ENCODE results near the gene PDE4B. TPM values are rescaled to one million over a fixed set of nuclear protein-coding genes. Genes with fewer than 3 reads are reported as not detected.

Gene PDE4B
- polyA plus RNA-seq, 1 donor (not counting 4 experiments of a cell fraction or from before 2014, with no cell fraction given) = 0.29 TPM

DNA sequence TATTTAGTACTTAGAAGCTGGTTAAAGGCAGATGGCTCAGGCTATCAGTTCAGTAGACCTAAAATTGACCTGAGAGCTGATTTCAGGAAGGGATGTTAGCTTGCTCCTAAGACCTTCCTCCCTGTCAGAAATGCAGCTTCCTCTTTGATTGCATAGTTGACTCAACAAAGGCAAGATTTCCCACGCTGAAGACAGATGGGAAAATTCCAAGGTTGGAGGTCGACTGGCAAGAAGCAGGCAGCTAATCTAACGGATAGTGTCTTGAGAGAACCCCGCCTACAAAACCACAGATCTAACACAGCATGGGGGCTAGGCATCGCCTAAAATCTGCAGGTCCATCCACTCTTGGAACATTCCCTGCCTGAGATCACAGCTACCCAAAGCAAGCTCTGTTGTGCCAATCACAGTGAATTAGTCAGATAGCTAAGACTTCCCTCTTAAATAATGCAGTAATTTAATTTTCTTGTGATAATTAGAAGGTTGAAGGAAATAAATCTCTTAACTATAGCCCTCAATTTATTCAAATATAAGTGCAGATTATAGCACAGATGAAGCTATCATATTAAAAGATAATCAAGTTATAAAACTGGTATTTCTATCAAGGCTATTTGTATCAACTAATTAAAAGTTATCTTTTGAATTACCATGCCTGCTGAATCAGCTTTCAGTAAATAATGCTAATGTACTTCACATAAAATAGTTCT is 383.5 kb downstream of the PDE4B start:
- FAIRE-seq = no peak

DNA sequence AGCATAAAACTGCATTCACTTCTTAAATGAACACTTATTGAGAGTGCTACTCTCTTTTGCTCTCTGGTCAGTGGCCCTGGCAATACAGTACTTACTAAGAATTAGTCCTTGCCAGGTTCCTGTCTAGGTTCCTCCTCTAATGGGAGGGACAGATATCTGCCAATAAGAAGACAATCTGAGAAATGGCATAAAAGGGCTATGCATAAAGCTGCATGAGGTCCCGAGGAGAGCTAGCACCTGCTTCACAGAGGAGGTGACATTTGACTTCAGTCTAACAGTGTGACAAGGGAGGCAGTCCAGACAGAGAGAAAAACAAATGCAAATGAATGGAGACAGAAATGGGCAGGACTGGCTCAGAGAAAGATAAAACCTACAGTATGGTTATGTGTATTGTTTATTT is 384.1 kb downstream of the PDE4B start:
- Histone ChIP-seq H2AFZ (ENCODE audit: control insufficient read depth, low read length) (no peak overlapping the region), H3K79me2 (ENCODE audit: control insufficient read depth, insufficient read depth, low read length) (no peaks in the 10 kb centered on the region), H3K9ac (ENCODE audit: control insufficient read depth, extremely low read depth, insufficient read depth, low read length) (no peak overlapping the region), H3K4me3 (ENCODE audit: control insufficient read depth in 2 of 3, extremely low read depth in 1 of 3, insufficient read depth in 2 of 3, low read depth in 1 of 3, low read length in 3 of 3) (no peak overlapping the region), H3K36me3 (ENCODE audit: control insufficient read depth in 2 of 2, extremely low read depth in 1 of 2, insufficient read depth in 2 of 2, low read length in 2 of 2) (no peaks in the 10 kb centered on the region), H4K20me1 (ENCODE audit: control insufficient read depth, extremely low read depth, insufficient read depth, low read length) (no peaks in the 10 kb centered on the region), H3K4me1 (ENCODE audit: control insufficient read depth, extremely low read depth, insufficient read depth, low read length) (no peaks in the 10 kb centered on the region), H3K27me3 (ENCODE audit: control insufficient read depth, extremely low read depth, insufficient read depth, low read length) (no peaks in the 10 kb centered on the region), H3K4me2 (ENCODE audit: control insufficient read depth, extremely low read depth, insufficient read depth, low read depth, low read length) (no peak overlapping the region), H3K9me1 (ENCODE audit: control insufficient read depth, extremely low read depth, insufficient read depth, low read length) (no peaks in the 10 kb centered on the region), H3K27ac (ENCODE audit: control insufficient read depth, insufficient read depth, low read length) (no peak overlapping the region), H3K9me3 (ENCODE audit: control insufficient read depth, low read depth, low read length) (no peaks in the 10 kb centered on the region)
- TF ChIP-seq EZH2 (IDR thresholded peaks at IDR 0.05; ENCODE audit: low read length) = no peak
- TF ChIP-seq, protein P1, sequence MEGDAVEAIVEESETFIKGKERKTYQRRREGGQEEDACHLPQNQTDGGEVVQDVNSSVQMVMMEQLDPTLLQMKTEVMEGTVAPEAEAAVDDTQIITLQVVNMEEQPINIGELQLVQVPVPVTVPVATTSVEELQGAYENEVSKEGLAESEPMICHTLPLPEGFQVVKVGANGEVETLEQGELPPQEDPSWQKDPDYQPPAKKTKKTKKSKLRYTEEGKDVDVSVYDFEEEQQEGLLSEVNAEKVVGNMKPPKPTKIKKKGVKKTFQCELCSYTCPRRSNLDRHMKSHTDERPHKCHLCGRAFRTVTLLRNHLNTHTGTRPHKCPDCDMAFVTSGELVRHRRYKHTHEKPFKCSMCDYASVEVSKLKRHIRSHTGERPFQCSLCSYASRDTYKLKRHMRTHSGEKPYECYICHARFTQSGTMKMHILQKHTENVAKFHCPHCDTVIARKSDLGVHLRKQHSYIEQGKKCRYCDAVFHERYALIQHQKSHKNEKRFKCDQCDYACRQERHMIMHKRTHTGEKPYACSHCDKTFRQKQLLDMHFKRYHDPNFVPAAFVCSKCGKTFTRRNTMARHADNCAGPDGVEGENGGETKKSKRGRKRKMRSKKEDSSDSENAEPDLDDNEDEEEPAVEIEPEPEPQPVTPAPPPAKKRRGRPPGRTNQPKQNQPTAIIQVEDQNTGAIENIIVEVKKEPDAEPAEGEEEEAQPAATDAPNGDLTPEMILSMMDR (optimal IDR thresholded peaks at IDR 0.05 in 1 of 3, IDR thresholded peaks at IDR 0.05 in 1 of 3, conservative IDR thresholded peaks at IDR 0.05 in 1 of 3; ENCODE audit: extremely low read depth in 1 of 3, insufficient read depth in 2 of 3, low read length in 3 of 3) = no peak
- DNase-seq (ENCODE audit: low read depth, low spot score) (no peak), FAIRE-seq (no peak)
- dilution Hi-C loops (cut with MboI; ENCODE audit: extremely low pct_ligation_motif_present, low sequenced_read_pairs) = no loop called here

More for the DNA sequence above, 383.5 kb downstream of the PDE4B start:
- Histone ChIP-seq H3K4me1 (ENCODE audit: control insufficient read depth, extremely low read depth, insufficient read depth, low read length) (no peaks in the 10 kb centered on the region), H3K27ac (ENCODE audit: control insufficient read depth, insufficient read depth, low read length) (no peak overlapping the region), H4K20me1 (ENCODE audit: control insufficient read depth, extremely low read depth, insufficient read depth, low read length) (no peaks in the 10 kb centered on the region), H3K27me3 (ENCODE audit: control insufficient read depth, extremely low read depth, insufficient read depth, low read length) (no peaks in the 10 kb centered on the region), H3K9me1 (ENCODE audit: control insufficient read depth, extremely low read depth, insufficient read depth, low read length) (no peaks in the 10 kb centered on the region), H3K4me2 (ENCODE audit: control insufficient read depth, extremely low read depth, insufficient read depth, low read depth, low read length) (no peak overlapping the region), H3K36me3 (ENCODE audit: control insufficient read depth in 2 of 2, extremely low read depth in 1 of 2, insufficient read depth in 2 of 2, low read length in 2 of 2) (no peaks in the 10 kb centered on the region), H3K79me2 (ENCODE audit: control insufficient read depth, insufficient read depth, low read length) (no peaks in the 10 kb centered on the region), H2AFZ (ENCODE audit: control insufficient read depth, low read length) (no peak overlapping the region), H3K9me3 (ENCODE audit: control insufficient read depth, low read depth, low read length) (no peaks in the 10 kb centered on the region), H3K4me3 (ENCODE audit: control insufficient read depth in 2 of 3, extremely low read depth in 1 of 3, insufficient read depth in 2 of 3, low read depth in 1 of 3, low read length in 3 of 3) (no peak overlapping the region), H3K9ac (ENCODE audit: control insufficient read depth, extremely low read depth, insufficient read depth, low read length) (no peak overlapping the region)
- no peak for DNase-seq (ENCODE audit: low read depth, low spot score)
- dilution Hi-C loops (cut with MboI; ENCODE audit: extremely low pct_ligation_motif_present, low sequenced_read_pairs) = no loop called here
- TF ChIP-seq, protein P1 (optimal IDR thresholded peaks at IDR 0.05 in 1 of 3, IDR thresholded peaks at IDR 0.05 in 1 of 3, conservative IDR thresholded peaks at IDR 0.05 in 1 of 3; ENCODE audit: extremely low read depth in 1 of 3, insufficient read depth in 2 of 3, low read length in 3 of 3) = no peak

All from keratinocyte (primary cell).